AG09319 (cell line): Measurements from ENCODE around the gene SGCA.
A peak's percentile ranks its signal among the peaks of the same experiment; 100 is the strongest.

ENCODE experiments used
- DNase-seq: peaks from one replicate; pipeline ENCODE4 v3.0.0-alpha.2; 2010; ENCODE audit warnings: low read depth; ENCODE audit errors: extremely low read depth
- TF ChIP-seq, protein P1 (sequence below): IDR thresholded peaks from 2 replicates; pipeline ENCODE4 v1.5.1; 2011; ENCODE audit warnings: low read depth, mild to moderate bottlenecking, inconsistent platforms, low read length, moderate library complexity

The SGCA gene

DNA sequence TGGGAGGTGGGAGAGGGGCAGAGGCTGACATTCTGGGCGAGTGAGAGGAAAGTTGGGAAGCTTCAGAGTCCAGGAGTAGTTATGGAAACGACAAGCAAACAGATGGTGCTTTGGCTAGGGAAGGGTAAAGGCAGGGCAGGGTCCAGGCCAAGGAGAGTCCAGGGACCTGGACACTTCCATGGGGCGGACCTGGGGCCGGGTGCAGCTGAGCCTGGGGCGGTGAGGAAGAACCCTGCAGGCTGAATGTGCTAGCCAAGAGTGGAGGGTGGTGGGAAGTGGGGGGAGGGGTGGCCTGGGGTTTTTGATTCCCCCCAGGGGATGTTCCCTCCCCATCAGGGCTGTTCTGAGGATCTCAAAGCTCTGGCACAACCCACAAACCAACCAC lies 18.0 kb upstream of the SGCA start:
- DNase-seq = no peak
- TF ChIP-seq, protein P1, sequence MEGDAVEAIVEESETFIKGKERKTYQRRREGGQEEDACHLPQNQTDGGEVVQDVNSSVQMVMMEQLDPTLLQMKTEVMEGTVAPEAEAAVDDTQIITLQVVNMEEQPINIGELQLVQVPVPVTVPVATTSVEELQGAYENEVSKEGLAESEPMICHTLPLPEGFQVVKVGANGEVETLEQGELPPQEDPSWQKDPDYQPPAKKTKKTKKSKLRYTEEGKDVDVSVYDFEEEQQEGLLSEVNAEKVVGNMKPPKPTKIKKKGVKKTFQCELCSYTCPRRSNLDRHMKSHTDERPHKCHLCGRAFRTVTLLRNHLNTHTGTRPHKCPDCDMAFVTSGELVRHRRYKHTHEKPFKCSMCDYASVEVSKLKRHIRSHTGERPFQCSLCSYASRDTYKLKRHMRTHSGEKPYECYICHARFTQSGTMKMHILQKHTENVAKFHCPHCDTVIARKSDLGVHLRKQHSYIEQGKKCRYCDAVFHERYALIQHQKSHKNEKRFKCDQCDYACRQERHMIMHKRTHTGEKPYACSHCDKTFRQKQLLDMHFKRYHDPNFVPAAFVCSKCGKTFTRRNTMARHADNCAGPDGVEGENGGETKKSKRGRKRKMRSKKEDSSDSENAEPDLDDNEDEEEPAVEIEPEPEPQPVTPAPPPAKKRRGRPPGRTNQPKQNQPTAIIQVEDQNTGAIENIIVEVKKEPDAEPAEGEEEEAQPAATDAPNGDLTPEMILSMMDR = no peak

DNA sequence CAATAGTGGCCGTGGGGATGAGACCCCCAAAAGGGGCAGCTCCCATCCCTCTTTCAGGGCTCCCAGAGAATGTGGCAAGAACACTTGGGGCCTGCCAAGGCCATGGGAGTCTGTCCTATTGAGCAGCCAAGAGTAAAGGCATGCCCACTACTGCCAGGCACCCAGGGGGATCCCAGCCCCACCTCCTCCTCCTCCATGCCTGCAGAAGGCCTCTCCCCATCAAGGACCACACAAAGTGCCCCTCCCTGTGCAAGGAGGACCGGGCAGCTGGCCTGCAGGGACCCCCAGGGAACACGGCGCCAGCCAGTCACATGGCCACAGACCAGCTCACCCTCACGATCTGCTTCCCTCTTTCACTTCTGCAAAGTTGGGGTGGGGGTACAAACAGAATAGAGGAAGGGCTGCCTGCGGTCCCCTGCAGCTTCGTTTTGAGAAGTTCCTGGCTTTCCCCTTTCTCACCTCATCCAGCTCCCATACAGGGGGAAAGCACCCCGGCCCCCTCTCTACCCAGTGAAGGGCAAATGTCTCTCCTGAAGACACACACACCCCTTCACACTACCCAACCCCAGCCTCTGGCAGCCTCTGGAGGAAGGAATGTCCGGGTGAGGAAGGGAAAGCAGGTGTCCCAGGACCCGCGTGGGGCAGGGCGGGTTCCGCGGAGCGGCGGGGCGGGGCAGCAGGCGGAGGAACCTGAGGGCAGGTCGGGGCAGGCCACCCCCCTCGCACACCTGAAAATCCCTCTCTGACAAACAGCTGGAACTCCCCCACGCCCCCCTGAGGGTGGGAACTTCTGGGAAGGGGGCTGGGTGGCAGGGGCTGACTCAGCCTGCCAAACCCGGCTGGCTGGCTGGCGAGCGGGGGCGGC lies 17.3 kb upstream of the SGCA start:
- TF ChIP-seq, protein P1 = peak; percentile 31
- DNase-seq = no peak

DNA sequence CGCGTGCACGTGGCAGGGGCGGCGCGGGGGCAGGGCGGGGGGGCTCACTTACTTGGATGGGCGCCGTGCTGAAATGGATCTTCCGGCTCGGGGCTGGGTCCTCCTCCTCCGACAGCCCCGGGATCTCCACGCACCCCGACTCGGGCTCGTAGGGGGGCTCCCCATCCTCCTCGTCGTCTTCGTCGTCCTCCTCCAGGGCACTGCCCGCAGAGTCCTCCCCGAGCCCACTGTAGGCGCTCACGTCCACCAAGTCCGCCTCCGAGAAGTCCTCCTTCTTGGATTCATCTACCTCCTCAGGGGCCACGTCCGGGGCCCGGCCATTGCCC lies 16.8 kb upstream of the SGCA start:
- no peak for DNase-seq
- TF ChIP-seq, protein P1 = no peak

DNA sequence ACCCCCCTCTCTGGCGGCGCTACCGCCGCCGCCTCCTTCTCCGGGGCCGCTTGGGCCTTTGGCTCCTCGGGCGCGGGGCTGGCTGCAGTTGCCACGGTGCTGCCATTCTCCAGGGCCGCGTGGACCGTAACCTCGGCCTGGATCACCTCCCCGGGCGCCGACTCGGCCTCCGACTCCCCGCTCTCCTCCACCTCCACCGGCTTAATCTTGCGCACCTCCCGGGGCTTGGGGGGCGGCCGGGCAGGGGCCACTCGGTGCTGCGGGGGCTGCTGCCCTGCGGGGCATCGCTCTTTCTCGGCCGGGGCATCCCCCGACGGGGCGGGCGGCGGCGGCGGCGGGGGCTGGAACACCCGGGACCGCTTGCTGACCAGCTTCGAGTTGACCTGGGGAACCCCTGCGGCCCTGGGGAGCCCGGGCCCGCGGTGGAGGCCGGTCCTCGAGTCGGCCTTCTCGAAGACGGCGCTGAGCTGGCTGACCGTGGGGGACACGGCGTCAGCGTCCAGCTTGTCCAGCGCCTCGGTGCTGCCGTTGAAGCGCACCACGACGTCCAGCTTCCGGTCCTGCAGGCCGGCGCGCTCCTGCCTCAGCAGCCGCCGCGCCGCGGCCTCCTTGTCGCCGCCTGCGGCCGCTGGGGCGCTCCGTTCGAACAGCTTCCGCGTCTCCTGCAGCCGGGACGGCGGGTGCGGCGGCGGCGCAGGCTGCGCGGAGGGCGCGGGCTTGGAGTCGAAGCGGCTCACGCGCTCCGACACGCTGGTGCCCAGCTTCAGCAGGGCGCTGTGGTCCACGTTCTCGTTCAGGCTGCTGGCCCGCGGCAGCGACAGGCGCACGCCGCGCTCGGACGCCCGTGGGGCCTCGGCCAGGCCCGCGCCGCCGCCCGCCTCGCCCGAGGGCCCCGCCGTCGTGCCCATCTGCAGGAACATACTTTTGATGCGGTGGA lies 16.1 kb upstream of the SGCA start:
- no peak for DNase-seq
- TF ChIP-seq, protein P1 = no peak

DNA sequence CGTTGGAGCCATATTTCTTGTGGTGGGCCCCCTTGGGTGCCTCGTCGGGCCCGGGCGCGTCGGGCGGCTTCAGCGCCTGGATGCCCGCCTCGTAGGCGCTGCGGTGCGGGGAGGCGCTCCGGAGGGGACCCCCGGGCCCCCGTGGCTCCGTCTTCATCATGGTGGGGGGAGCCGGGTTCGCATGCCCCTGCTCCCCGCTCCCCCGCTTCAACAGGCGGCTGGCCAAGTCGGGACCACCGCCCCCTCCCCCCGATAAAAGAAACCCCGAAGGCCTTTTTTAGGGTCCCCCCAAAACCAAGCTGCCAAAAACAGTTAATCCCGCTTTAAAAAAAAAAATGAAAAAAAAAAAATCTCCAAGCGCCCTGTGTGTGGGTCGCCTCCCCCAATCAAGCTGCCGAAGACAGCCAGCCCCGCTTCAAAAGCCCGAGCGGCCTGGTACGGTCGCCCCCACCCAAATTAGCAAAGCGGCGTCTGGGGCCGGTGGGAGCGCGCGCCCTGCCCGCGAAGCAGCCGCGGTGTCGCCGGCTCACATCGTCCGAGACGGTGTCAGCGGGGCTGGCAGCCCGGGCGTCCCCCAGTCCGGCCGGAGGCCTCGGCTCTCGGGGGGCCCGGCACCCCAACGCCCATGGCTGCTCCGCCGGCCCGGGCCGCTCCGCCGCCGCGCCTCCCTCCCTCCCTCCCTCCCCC lies 15.3 kb upstream of the SGCA start, which contains the start of gene PPP1R9B:
TSS of gene PPP1R9B (minus strand) at position 324 of the 687 bp plus-strand sequence. CDS start at position 160, 164 bp downstream.
- no peak for DNase-seq
- TF ChIP-seq, protein P1 = no peak

DNA sequence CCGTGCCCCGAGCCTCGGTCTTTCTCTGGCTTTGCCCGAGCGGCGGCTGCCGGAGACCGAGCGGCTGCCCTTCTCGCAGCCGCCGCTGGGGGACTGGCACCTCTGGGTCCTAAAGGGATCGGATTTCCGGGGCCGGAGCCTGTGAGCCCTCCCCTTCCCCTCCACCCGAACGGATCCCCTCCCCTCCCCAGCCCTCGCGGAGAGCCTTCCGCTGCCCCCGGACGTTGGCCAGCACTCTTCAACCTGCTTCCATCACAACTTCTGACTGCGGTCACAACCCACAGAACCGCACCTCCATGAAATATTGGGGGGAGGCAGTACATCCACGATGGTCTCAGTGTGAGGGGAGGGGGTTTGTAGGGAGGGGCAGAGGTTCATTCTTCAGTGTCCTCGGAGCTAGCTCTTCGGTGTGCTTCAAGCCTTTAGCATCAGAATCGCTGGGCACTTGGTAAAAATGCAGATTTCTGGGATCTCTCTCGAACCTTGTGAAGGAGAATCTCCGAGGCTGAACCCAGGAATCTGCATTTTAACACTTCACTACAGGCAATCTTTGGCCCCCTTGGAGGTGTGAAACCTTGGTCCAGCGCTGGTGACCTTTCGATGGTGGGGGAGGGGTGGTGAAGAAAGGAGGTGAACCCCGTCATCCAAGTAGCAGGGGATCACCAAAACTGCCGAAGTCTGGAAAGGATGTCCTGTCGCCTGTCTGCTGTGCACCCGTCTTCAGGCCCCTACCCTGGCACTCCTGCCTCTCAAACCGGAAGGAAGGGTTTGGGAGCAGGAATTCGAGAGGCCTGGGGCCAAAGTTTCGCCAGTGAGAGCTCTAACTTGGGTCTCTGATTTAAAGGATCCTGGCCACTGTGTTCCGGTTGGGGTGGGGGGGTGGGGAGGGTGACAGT lies 14.5 kb upstream of the SGCA start:
- TF ChIP-seq, protein P1 = peak; percentile 51
- peak; percentile 78 for DNase-seq
